CD4-positive, alpha-beta T cell treated with Interleukin-4 for 4 hours (primary cell): ENCODE data around the gene MX1.
"Not testable (repeated sequence)": the region's sequence is repeated elsewhere in the genome, so short reads cannot be mapped to it uniquely, and the experiment has no call there.

Source experiments
- DNase-seq: peaks from one replicate; pipeline ENCODE4 v3.0.0-alpha.2; 2020

MX1 gene

DNA sequence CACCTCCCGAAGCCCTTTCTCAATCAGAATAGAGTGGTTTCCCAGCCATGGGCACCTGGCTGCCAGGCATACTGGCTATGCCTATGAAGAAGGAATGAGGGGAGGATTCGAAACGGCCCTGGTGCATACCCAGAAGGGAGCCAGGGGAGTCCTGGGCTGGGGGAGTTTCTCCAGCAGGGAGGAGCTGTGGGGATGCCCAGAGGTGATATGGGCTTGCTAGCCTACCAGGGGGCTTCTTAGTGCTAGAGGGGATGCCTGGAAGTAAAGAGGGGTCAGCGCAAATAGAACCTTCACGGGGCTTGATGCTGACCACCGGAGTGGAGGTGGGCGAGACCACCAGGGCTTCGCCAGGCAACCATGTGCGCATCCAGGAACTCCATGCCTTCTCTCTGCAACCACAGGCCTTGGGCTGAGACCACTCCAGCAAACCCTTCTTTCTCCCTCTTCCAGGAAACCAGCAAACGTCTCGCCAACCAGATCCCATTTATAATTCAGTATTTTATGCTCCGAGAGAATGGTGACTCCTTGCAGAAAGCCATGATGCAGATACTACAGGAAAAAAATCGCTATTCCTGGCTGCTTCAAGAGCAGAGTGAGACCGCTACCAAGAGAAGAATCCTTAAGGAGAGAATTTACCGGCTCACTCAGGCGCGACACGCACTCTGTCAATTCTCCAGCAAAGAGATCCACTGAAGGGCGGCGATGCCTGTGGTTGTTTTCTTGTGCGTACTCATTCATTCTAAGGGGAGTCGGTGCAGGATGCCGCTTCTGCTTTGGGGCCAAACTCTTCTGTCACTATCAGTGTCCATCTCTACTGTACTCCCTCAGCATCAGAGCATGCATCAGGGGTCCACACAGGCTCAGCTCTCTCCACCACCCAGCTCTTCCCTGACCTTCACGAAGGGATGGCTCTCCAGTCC lies 18.2 kb upstream of the MX1 start:
- no peak for DNase-seq

DNA sequence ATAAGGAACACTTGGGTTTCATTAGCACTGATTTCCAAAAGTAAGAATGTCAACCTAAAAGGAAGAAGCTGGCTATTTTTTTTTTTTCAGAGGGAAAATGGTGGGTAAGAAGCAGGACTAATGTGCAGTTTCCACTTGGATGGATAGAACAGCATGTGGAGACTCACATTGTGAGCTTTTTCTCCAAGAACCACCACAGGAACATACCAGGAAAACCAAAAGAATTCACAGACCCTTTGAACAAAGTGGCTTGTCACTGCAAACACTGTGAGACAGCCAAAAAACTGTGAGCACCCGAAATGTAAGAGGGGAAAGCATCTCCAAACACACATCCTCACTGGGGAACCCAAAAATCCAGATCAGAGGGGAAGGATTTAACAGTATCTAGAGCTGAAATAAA lies 15.7 kb upstream of the MX1 start:
- DNase-seq, result no peak

DNA sequence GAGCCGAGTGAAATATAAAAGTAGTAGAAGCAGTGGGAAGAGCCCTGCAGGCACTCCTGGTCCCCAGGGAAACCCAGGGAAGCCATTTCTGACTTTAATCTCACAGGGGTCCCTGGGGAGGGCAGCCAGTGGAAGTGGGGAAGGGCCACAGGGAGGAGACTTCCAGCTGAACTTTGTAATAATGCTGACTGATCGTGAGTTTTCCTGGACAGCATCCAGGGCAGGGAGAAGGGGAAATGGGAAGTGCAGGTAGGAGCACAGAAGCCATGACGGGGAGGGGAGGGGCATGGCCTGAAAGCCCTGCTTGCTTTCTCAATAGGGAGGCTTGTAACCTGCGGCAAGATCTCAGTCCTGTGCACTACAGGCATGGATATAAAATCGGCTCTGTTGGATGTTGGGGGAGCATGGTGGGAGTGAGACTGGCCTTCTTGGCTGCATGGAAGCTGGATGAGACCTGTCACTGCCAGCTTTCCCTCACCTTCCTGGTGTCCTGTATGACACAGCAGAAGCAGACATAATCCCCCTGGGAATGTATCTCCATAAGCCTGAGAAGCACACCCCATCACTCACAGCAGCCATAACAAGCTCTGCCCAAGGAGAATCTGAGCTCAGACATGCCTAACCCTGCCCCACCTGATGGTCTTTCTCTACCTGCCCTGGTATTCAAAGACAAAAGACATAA lies 15.1 kb upstream of the MX1 start:
- no peak for DNase-seq

DNA sequence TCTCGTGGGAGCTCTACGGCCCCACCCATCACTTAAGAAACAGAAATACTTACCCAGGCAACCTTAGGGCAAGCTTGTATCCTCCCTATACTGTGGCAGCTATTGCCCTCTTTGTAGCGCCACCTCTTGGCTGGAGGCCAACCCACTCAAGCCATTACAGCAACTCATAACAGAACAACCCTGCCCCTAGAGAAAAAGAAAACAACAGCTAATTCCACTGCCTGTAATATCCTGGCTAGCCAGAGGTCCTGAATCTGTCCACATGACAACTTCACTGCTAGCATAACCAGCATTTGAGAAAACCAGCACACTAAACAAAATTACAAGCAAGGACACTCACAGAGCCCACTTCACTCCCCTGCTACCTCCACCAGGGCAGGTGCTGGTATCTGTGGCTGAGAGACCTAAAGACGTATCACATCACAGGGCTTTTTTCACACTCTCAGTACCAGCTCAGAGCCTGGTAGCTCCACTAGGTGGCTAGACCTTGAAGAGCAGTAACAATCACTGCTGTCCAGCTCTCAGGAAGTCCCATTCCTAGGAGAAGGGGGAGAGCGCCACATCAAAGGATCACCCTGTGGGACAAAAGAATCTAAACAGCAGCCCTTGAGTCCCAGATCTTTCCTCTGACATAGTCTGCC lies 14.5 kb upstream of the MX1 start:
- DNase-seq, result no peak

DNA sequence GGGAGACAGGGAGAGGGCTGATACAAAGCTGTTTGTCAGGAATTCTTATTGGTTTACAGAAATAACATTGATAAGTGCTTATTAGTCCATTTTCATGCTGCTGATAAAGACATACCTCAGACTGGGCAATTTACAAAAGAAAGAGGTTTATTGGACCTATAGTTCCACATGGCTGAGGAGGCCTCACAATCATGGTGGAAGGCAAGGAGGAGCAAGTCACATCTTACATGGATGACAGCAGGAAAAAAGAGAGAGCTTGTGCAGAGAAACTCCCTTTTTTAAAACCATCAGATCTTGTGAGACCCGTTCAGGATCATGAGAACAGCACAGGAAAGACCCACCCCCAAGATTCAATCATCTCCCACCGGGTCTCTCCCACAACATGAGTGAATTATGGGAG lies 8.5 kb upstream of the MX1 start:
- not testable (repeated sequence) for DNase-seq

DNA sequence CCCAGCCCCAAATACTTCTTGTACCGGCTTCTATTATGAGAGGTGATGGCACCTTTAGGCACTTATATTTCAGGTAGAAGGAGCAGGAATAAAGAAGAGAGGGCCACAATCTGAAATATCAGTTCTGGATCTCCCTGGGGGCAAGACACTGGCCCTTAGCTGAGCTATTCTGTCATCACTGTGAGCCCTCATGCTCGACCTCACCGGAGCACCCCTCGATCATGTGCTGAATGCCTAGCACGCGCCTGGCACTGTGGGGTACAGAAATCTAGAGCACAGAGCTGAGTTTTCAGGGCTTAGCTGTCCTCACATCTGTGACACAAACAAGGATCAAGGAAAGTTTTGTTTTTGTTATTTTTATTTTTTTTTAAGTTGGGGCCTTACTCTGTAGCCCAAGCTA lies 7.6 kb upstream of the MX1 start:
- no peak for DNase-seq

DNA sequence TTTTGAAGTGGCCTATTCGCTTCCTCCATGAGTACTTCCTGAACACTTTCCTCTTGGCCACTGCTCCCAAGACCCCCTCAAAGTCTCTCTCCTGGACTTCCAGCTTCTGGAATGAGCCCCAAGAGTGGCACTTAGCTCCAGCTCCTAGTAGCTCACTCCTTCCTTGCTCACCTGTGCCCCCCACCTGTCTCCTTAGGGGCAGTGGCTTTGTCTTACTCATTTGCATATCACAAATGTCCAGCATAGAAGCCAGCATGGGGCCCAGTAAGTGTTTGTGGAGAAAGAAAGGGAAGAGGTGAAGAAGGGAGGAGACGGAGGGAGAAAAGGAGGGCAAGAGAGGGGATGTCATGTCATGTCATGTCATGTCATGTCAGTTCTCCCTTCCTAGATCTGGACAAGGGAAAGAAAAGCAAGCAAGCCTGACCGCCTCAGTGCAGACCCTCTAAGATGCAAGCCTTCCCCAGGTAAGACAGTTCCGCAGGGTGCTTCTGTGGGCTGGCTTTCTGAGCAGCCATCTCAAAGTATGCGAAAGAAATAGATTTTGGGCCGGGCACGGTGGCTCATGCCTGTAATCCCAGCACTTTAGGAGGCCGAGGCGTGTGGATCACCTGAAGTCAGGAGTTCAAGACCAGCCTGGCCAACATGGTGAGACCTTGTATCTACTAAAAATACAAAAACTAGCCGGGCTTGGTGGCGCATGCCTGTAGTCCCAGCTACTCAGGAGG lies 6.9 kb upstream of the MX1 start:
- no peak for DNase-seq

DNA sequence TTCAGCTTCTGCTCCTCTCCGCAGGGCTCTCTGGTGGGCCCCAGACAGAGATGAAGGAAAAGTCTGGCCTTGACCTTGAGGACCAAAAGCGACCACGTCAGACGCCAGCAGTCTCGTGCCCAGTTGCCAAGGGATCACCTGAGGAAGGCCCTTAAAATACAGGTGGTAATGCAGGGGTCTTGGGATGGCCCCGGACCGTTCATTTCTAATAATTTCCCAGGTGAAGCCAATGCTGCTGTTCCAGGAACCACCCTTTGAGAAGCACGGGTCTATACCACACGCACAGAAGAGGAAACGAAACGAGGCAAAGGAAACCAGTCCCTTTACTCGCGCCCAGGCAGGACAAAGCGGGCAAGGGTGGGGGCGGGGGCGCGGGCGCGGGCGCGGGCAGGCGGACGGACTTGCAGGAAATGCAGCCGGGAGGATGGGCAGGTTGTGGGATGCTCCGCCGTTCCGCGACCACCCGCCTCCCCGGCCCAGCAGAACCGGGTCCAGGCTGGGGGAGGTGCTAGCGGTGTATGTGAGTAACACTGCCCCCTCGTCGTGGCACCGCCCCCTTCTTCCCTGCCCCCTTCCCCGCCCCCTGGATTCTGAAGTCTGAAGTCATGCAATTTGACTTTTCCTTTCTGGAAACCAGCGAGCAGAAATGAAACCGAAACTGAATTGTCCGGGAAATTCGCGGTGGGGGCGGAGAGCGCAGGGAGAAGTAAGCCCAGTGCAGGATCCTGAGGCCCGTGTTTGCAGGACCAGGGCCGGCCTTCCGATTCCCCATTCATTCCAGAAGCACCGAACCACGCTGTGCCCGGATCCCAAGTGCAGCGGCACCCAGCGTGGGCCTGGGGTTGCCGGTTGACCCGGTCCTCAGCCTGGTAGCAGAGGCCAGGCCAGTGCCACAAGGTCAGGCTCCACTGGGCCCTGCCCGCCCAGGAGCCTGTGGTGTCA lies 5.8 kb upstream of the MX1 start:
- DNase-seq, result peak; percentile 60

DNA sequence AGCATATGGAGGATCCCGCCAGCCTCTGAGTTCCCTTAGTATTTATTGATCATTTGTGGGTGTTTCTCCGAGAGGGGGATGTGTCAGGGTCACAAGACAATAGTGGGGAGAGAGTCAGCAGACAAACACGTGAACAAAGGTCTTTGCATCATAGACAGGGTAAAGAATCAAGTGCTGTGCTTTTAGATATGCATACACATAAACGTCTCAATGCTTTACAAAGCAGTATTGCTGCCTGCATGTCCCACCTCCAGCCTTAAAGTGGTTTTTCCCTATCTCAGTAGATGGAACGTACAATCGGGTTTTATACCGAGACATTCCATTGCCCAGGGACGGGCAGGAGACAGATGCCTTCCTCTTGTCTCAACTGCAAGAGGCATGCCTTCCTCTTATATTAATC lies 5.0 kb upstream of the MX1 start:
- not testable (repeated sequence) for DNase-seq

DNA sequence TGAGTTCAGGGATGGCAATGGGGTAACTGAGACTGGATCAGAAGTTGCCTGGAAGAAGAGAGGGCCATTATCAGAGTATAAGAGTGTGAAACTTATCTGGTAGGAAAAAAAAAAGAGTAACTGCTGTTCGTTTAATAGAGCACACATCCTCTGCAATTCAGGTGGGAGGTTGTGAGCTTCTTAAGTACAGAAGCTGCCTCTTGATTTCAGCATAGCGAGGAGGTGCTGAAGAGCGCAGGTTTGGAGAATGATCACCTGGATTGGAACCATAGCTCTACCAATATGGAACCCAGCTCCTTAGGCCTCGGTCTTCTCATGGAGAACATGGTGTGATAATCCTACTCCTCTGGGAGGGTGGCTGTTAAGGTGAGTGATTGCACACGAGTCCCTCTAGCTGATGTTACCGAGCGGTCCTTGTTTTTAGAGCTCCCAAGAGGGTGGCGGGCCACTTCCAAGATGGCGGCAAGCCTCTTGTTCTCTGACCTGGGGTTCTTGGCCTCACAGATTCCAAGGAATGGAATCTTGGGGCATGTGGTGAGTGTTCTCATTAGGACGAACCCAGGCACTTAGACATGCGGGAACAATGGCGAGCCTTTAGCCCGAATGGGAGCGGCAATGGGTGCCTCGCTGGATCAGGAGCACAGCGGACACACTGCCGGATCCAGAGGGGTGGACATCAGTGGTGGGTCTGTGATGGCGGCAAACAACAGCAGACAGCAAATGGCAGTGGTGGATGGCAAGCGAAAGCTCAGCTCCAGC lies 3.3 kb upstream of the MX1 start:
- DNase-seq, result no peak

DNA sequence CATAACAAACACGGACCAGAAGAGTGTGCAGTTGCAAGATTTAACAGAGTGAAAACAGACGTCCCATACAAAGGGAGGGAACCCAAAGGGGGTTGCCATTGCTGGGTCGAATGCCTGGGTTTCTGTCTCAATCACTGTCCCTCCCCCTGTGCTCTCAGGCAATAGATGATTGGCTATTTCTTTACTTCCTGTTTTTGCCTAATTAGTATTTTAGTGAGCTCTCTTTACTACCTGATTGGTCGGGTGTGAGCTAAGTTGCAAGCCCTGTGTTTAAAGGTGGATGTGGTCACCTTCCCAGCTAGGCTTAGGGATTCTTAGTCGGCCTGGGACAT lies 2.8 kb upstream of the MX1 start:
- not testable (repeated sequence) for DNase-seq

DNA sequence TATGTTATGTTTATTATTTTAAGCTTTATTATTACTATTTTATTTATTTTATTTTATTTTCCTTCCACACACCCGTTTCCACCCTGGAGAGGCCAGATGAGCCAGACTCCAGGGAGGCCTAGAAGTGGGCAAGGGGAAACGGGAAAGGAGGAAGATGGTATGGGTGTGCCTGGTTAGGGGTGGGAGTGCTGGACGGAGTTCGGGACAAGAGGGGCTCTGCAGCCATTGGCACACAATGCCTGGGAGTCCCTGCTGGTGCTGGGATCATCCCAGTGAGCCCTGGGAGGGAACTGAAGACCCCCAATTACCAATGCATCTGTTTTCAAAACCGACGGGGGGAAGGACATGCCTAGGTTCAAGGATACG lies 468 bp upstream of the MX1 start:
- DNase-seq, result no peak

DNA sequence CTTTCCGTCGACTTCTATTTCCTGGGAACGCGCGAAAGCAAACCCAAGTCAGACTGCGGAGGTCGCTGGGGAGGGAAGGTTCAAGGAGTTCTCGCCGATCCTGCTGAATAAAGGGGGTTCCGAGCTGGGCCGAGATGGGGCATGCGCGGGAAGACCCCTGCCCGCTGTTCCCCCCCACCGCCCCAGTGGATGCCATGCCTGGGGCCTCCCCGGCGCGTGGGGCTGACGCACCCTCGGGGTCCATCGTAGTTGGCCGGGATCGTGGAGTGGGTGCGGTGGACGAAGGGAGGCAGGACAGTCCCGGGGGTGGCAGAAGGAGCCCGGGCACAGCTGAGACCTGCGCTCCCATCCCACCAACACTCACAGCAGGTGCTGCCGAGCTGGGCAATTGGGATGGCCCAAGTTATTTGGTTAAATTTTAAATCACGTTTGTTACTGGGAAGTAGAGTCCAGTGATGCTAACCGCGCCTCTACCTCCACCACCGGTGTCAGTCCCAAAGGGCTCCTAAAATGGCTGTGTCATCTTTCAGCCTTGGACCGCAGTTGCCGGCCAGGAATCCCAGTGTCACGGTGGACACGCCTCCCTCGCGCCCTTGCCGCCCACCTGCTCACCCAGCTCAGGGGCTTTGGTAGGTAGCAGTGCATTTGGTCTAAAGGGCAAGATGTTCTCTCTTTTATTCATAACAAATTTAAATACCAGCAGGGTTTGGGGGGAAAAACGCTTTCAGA lies 801 bp downstream of the MX1 start:
- no peak for DNase-seq

DNA sequence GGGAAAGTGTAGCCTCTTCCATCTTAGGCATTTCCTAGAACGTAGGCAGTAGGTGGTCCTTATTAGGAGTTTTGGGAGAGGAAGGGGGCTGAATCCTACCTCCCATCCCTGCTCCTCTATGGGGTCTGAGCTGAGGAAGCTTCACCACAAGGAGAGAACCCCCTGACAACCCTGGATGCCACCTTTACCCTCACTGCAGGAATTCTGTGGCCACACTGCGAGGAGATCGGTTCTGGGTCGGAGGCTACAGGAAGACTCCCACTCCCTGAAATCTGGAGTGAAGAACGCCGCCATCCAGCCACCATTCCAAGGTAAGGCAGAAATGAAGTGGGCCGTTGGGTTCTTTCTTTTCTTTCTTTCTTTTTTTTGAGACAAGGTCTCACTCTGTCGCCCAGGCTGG lies 1.5 kb downstream of the MX1 start:
- DNase-seq, result no peak

DNA sequence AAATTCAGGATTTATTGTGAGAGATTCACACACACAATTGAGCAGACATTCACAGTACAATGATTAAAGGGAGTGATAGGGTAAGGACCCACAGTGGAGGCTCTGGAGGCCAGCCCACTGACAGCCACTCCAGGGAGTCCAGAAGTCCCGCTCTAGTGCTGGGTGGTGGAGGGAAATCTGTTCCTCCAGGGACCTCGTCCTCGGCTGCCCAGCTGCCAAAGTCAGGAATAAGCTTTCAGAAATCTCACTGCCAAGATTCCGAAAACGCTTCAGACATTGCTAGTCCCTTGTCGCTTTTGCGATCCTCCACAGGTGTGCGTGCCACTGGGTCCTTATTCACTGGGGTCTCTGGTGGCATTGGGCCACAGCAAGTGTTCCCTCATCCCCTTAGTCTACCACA lies 2.3 kb downstream of the MX1 start:
- no peak for DNase-seq

DNA sequence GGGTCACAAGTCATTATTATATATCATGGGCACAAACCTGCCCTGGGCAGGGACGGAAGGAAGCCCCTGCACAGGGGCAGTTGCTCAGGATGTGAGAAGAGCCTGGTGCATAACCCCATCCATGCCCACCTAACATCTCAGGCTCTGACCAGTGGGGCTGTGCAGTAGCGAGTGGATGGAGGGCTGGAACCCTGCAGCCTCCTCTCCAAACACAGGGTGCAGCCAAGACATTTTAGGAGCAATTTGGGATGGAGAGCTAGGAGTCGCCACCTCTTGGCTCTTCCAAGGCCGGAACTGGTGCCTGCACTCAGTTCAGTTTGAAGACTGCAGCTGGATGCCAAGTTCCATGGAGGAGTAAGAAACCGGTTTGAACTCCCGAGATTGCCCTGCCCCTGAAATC lies 2.8 kb downstream of the MX1 start:
- DNase-seq, result no peak

DNA sequence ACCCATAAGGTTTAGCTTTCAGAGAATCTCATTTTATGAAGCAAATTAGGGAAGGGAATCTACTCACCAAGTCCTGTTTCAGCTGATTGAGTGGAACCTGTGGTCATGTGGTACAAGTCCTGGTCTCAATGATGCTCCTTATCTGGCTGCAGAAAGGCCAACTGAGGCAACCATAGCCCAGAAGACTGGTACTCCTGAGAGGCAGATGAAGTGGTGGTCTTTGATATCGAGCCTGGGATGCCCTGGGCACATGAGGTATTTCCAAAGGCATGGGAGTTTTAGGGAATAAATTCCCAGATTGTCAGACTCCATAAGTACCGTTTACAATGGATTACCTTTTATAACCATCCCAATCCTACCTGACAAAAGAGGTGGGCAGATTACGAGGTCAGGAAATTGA lies 3.3 kb downstream of the MX1 start:
- DNase-seq, result no peak

DNA sequence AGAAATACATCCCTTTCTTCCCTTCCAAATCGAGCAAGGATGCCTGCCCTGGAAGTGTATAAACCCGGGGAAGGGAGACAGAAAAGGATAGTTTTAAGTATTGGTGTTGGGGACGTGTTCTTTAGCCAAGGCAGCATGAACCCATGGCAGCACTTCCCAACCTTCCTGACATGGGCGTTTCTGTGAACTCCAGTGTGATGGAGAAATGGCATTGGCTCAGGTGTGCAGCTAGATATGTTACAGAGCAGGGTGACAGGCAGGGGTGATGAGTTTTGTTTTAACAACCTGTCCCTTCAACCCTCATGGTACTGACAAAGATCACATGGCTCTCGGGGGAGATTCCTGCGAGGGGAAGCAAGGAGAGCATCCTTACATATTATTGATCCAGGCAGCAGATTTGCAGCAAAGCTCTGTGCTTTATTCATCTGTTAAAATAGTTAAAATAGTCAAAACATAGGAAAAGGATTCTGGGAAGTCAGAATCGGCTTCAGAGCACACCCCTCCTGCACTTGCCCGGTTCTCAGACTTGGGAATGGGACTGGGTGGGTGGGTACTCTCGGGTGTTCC lies 4.0 kb downstream of the MX1 start:
- no peak for DNase-seq

DNA sequence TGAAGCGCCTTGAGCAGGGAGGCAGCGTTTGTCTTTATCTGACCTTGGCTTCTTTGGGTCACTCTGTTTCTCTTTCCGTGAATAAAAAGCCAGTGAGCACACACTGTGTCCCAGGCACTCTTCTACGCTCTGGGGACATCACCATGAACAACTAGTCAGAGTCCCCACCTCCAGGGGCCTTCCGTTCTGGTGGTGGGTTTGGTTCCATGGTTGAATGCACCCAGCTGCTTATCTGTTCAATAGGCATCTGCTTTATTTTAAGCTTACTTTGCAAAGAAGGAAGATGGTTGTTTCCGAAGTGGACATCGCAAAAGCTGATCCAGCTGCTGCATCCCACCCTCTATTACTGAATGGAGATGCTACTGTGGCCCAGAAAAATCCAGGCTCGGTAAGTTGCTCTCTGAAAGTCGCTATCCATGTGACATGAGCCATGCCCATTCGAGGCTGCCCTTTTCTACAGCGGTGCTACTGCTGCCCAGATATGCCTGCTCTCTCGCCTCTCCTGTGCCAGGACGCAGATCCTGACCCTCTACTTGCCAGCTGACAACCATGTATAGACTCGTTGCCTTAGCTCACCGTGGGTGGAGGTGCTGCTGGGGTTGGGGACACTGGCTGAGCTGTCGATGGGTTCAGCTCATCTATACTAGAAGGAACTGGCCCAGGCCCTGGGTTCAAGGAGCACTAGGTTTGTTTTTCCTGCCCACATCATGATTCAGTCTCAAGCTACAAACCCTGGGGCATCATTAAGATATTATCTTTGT lies 5.9 kb downstream of the MX1 start:
- DNase-seq, result no peak
